Left colon (tissue), 2 donors: ENCODE measurements around the gene DLGAP1. TPM values are rescaled to one million over a fixed set of nuclear protein-coding genes. Genes with fewer than 3 reads are reported as not detected.

Experiments used
- ATAC-seq: fragments of 200-7000 bp; cut with Tn5 transposase; one replicate; pipeline ENCODE4 v1.9.1; 2020; ENCODE audit warnings: mild to moderate bottlenecking, moderate library complexity
- DNase-seq, 2 donors: peaks; one replicate each; pipeline ENCODE4 v3.0.0-alpha.2; 2020
- intact Hi-C, 2 donors: fragments of 100-400 bp; cut with DNase I in 1 of 2; cut with micrococcal nuclease in 1 of 2; formaldehyde crosslinking; loops; one replicate each; pipeline versions ENCODE4 v1.11.2 to v1.14.0; 2022; cut with DNase I, micrococcal nuclease
- total RNA-seq, 2 donors: library from RNA; stranded (reverse); fragmentation: NEBNext Ultra II Directional; extraction: Animal tissue kit (Norgen Biotek cat#: 25700); gene quantifications; one replicate each; pipeline ENCODE4 v1.2.1, GENCODE V29; 2021
- donor health status: DM: no; HTN: no; CAD: no.
- donor health status: DM: yes; HTN: yes; CAD: no.

DLGAP1 gene
- total RNA-seq, 2 donors from 2014 or later, result 0.95 to 2.2 TPM

DNA sequence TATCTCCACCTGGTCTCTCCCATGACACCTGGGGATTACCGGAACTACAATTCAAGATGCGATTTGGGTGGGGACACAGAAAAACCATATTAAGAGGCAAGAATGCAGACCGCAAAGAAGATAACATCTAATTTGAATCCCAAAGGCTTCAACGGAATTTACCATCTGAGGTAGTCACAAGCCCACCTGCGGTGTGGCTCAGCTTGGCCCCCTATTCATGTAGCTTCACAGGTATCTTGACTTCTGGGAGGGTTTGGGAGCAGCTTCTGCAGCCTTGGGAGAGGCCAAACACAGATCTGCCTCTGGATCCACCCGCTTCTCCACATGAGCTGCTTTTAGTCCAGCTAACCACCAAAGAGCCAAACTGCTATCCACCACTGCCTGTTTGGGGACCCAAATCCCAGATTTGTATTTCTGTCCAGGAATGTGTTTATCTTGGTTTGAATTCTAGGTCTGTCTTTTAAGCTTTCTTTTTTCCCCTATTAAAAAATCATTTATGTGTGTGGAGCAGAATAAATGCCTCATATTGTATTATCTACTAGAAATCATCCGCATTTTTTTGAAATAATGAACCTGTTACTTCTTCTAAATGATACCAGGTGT is 247.6 kb downstream of the DLGAP1 start:
- DNase-seq, result no peak
- no peak for ATAC-seq
- intact Hi-C loops, result no loop called here

DNA sequence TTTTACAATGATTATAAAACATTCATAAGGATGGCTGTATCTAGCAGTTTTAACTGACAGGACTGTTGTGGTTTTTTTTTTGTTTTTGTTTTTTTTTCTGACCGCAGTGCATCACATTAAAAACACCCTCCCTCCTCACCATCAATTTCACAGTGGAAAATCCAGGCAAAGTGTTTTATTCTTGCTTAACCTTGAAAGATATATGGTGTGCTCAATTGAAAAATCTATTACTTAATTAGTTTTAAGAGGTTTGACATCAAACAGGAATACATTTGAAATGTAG is 250.7 kb downstream of the DLGAP1 start:
- intact Hi-C loops, result no loop called here
- no peak for ATAC-seq

DNA sequence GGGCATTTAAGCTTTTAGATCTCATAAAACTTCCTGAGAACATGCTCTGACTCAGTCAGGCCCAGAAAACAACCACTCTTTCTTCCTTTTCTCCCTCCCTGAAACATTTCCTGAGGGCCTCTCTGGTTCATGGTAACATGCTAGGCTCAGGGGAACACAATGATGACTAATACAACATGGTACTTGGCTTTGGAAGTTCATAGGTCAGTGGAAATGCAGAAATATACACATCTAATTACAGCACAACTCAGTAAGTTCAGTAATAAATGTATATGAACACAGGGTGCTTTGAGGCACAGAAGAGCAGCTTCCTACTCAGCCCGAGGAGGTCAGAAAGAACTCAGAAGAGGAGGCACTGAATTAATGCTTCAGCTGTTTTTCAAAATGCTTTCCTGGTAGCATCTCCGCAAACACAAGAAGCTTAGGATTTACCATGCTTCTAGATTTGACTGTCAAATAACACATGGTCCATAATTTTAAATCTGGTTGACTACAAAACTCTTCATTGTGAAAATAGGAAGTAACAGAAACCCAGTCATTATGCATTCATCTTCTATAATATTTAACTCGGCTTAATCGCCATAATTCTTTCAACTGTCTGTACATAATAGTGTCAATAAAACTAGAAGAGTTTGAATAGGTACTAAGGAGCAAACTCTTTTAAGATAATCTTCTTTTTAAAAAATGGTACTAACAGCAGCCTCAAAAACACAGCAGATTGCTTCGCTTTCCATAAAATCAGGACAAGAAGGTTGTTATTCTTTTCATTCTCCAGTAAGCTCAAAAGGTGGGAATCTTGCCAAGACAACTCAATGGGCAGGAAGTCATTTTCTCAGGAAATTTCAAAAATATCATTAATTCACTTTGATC is 251.3 kb downstream of the DLGAP1 start:
- intact Hi-C loops, result no loop called here
- no peak for ATAC-seq
- DNase-seq, result no peak

More for the DNA sequence above, 250.7 kb downstream of the DLGAP1 start:
- DNase-seq, result no peak

DNA sequence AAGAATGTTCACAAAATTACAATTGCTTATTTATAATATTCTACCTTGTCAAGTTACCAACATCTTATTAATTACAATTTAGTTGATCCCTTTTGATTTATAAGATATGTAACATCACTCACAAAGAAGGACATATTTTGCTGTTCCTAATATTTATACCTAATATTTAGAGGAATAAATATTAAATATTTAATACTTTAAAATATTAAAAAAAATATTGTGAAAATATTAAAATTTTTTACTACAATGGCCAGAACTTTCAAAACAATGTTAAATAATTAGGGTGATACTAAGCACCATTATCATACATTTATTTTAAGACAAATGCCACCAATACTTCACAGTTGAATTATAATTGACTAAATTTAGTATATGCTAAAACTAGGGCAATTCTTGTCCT is 254.7 kb downstream of the DLGAP1 start:
- ATAC-seq, result no peak
- DNase-seq, result no peak
- intact Hi-C loops, result no loop called here

DNA sequence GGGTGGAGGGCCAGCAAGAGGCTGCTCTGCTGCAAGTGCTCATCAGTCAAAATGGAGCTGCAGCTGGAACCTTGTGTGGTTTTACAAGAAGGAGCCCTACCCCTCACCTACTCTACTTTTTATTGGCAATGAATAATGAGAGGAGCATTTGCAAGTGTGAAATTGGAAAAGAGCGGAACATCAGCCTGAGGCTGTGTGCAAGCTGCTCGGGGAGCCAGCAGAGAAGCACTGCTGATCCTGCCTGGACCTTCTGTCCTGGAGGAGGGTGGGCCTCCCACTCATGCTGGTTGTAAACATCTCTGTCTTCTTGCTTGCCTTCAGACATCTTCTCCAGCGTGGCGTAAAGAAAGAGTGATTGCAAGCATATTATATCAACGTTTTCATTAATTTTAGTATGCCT is 256.2 kb downstream of the DLGAP1 start:
- DNase-seq, result no peak
- intact Hi-C loops, result no loop called here
- ATAC-seq, result no peak

DNA sequence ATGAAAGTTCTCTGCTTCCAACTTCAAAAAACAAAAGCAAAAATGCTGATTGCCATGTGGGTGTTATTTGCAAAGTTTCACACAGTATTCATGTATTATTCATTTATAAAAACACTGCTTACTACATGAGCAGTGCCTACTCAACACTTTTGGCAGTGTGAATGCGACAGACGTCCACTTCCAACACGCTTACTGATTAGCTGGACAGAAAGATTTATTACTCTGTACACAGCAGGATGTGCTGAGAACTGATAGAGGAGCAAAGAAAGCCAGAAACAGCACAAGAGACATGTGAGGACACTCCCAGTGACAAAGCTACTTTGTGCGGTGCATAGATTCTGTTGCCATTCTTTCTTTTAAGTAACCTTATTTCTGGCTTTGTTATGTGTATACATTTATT is 258.8 kb downstream of the DLGAP1 start:
- ATAC-seq, result no peak
- intact Hi-C loops, result no loop called here
- DNase-seq, result no peak

DNA sequence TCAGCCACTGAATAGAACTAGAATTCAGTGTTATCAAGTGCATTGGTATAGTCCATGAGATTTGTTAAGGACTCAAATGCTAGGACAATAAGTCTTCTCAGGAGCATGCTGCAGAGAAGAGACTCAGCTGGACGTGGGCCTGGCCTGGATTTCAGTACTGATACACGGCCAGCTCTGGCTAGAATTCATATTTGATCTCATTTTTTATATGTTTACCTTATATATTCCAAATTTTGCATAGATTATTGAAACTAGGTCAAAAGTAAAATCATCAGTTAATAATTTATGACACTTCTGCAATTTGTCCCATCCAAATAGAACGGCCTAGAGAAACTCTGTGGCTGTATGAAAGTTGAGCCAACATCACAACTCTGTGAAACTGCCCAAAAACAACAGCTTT is 262.0 kb downstream of the DLGAP1 start:
- intact Hi-C loops, result no loop called here
- DNase-seq (no peak), ATAC-seq (no peak)

DNA sequence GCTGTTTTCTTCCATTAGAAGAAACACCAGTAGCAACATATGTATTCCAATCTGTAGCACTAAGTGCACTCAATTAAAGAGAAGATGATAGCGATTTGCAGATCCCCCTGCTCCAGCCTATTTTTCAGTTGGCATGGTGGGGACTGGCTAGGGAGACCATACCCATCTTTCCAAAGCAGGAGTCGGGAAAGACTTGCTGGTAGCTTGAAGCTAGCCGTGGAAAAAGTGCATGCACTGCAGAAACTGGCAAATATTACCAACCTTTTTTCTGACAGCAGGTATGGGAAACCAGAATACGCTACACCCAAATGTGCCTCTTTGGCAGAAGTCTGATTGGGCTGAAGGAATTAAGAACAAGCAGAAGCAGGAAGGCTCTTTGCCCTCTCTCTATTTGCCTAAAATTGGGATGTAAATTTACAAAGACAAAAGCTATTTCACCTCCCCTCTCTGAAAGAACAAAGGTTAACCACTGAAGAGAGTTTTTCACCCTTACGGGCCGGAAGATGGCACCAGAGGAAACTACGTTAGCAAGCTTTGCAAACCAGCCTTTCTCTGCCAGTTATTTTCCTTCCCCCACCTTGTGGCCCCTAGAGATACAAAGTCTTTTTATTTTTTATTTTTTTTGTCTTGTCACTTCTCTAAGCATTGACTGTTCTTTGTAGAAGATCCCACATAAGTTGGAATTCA is 273.1 kb downstream of the DLGAP1 start:
- intact Hi-C loops, result no loop called here
- ATAC-seq (no peak), DNase-seq (no peak)

DNA sequence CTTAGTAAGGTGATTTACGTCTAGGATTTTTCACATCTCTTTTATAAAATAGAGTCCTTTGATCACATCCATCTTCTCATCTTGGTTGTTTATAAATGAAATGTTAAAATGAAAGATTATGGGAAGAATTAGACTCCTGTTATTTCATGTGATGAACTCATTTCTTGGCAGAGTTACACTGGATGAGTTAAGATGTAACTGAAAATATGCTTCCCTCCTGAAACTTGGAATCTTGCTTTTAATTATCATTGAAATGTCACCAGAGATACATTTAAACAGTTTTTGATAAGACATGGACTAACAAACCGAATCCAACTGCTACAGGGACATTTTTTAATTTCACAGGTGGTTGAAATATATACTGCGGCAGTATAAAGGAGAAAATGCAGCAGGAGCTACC is 274.0 kb downstream of the DLGAP1 start:
- intact Hi-C loops, result no loop called here
- DNase-seq (no peak), ATAC-seq (no peak)

DNA sequence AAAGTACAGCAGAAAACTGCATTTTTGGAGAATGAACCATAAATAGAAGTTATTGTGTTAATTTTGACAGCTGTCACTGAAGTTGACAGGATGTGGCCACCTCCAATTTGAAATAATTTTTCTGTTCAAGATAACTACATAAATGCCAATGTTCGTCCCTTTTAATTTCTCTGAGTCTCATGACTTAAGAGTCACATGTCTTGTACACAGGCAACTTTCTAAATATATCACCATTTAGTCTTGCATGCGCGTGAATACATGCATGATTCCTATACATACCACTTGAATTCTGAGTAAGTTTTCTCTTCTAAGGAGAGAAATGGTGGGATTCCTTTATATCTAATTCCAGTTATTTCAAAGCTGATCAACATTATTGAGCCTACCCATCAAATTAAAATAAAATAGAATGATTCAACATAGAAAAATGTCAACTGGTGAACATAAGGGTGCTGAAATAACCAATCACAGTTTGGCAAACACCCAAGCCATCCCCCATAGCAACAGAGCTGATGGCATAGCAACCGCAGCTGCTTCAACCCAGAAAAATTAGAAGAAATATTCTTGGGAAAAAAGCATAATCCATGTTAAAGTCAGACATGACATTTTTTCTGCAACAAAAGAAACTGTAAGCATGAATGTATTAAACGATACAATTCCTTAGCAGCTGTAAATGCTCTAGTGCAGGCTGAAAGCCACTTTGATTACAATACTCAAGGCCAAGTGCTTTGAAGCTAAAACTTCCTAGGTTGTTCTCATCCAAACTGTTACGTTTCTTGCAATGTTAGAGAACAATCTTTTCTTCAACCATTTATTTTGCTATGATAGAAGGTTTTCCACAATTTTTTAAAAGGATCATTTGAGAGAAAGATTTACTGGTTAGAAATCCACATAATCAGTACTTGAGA is 282.7 kb downstream of the DLGAP1 start:
- intact Hi-C loops, result no loop called here
- DNase-seq, result no peak
- no peak for ATAC-seq

DNA sequence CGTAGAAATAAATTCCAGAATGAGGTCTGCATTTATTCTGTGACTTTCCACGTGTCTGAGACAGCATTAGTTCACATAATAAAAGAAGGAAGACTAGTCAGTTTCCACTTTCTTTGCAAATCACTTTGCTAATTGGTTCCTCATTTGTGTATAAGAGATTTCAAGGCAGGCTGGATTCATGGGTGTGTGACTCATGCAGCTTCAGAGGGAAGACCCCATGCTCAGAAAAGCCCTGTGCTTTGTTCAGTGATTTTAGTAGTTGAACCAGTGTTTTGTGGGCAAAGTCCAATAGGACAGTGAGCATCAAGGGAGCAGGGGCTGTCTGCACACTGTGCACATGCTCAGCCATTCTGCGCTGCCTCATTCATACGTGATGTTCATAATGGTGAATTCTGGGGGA is 297.8 kb downstream of the DLGAP1 start:
- no peak for ATAC-seq
- intact Hi-C loops, result no loop called here

DNA sequence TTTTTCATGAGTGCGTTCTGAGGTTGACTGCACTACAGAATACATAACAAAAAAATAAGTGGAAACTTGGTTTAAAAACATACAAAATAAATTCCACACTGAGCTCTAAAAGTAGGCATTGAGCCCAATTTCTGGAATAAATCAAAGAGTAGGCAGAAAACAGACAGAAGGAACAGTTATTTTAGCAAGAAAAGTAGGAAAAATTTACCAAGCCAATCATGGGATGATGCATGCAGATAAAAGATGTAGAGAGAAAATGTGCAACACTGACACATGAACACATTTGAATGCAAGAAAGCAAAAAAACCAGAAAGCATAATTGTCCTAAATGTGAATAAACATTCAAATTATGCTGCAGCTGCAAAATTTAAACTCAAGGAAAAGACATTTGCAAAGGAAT is 308.3 kb downstream of the DLGAP1 start:
- DNase-seq (no peak), ATAC-seq (no peak)
- intact Hi-C loops, result no loop called here

More for the DNA sequence above, 297.8 kb downstream of the DLGAP1 start:
- no peak for DNase-seq

DNA sequence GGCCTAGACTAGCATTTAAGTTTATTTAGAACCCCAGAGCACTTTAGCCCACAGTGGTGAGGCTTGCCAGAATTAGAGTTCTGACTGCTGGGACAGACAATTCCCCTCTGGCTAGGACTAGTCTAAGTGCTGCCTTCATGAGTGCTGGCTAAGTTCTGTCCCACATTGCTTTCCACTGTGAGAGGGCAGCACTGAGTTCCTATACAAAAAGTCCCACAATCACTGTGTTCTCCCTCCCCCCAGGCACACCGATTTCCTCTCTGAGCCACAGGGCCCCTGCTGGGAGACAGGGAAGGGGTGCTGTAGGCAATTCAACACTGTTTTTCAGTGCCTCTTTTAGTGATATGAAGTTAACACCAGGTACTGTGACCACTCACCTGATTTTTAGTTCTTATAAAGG is 310.9 kb downstream of the DLGAP1 start:
- intact Hi-C loops, result no loop called here
- no peak for DNase-seq
- ATAC-seq, result no peak

DNA sequence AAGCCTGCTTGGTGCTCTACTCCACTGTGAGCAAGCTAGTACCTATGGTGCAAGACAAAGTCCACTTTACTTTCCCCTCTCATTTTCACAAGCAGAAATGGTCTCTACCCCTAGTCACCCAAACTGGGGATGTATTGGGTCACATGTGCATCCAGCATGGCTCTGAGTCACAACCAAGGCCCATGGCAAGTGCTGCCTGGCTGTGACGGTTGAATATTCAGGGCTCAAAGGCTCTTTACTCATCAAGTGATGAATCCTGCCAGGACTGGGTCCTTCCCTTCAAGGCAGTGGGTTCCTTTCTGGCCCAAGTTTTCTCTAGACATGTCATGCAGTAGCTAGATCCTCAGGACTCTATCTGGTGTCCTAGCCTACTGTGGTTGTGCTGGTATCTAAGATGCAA is 311.5 kb downstream of the DLGAP1 start:
- DNase-seq, result no peak
- ATAC-seq, result no peak
- intact Hi-C loops, result no loop called here

DNA sequence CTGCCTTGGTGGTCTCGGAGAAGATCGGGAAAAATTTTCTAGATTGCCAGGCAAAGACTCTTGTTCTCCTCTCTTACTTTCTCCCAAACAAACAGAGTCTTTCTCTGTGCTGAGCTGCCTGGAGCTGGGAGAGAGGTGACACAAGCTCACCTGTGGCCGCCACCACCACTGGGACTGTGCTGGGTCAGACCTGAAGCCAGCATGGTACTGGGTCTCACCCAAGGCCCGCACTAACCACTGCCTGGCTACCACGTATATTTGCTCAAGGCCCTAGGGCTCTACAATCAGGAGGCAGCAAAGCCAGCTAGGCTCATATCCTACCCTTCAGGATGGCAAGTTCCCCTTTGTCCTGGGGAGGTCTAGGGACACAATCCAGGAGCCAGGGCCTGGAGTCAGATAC is 312.2 kb downstream of the DLGAP1 start:
- ATAC-seq (no peak), DNase-seq (no peak)
- intact Hi-C loops, result no loop called here

DNA sequence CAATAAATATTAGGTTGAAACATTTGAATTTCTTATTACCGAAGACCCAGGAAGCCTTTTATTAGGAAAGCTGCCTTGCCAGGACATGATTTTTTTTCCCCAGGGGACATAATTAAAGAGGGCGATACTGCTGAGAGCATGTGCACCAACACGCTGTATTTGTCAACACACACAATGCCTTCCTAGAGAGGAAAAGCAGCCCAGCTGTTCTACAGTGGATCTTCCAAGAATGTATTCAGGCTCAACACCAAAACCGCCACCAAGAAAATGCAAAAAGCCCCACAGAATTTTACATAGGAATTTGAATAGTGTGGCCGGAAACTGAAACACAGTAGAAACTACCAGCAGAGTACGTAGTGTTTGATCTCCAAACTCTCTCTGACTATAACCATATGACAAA is 320.4 kb downstream of the DLGAP1 start:
- intact Hi-C loops, result no loop called here
- DNase-seq (no peak), ATAC-seq (no peak)

DNA sequence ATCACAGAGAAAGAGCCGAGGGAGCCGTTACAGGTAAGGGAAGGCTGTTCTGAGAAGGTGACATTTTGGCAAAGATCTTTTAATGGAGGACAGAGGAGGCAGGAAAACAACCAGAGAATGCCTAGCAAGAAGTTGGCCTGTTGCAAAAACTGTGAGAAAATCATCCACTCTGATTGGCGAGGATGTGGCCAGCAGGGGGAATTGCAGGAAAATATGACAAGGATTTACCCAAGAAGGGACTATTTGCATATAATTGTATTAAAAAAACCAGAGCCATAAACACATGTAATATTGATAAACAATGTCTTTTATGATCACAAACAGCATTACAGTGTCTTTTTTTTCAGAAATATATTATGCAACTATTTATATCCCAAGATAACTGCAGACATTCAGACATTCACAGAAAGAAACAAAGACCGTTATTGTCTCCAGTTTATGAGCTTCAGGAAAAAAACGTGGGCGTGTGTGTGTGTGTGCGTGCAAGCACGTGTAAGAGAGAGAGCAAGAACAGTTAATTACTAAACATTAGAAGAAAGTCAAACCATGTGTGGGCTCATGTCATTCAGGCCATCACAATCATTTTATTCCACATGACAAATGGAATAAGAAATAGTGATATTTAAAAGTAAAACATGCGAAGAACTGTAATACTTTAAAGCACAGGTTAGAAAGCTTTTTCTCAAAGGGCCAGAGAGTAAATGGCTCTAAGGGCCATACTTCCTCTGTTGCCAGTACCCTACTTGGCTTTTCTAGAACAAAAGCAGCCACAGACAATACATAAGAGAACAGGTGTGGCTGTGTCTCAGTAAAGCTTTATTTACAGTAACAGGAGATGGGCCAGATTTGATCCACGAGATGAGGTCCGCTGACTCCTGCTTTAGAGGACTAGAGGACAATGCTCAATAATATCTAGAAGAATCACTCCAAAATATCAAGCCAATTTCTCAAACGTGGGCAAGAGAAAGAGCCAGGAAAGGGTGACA is 324.1 kb downstream of the DLGAP1 start:
- intact Hi-C loops, result no loop called here
- DNase-seq (no peak), ATAC-seq (peak; percentile 38)

DNA sequence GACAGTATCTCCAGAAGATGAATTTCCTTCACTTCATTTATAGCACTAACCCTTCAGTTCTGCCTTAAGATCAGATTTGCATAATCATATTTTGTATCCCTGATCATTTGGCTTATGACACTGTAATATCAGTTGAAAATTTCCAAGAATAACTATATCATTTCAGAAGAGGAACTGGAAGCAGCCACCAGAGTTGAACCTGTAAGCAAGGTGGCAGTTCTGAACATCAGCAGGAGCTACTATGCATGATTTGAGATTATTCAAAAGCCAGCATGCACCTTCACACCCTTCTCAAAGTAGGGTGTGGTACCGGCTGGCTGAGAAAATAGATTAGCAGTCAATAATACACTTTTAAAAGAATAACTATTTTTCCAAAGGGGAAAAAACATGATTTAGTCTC is 328.2 kb downstream of the DLGAP1 start:
- ATAC-seq (no peak), DNase-seq (no peak)
- intact Hi-C loops, result no loop called here
